SW480 (cell line): ENCODE results near the gene ZDHHC18.
"Not testable (repeated sequence)": the region's sequence is repeated elsewhere in the genome, so short reads cannot be mapped to it uniquely, and the experiment has no call there.

Source experiments
- DNase-seq: peaks from one replicate; pipeline ENCODE4 v3.0.0-alpha.2; 2016; ENCODE audit warnings: low spot score

Gene ZDHHC18

GRCh38 chr1:26833432-26834405, 7.2 kb downstream of the ZDHHC18 start:
- DNase-seq: no peak

DNA sequence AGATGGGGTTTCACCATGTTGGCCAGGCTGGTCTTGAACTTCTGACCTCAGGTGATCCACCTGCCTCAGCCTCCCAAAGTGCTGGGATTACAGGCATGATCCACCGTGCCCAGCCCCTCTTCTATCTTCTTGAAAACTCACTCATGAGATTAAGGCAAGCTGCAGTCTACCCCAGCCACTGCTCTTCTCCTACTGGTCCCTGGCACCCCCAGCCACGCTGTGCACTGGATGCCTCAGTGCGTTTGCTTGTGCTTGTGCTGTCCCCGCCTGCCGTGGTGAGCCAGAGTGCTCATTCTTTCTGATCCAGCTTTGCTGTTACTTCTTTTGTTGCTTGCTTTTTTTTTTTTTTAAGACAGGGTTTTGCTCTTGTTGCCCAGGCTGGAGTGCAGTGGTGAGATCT, 11.2 kb downstream of the ZDHHC18 start:
- DNase-seq: not testable (repeated sequence)

GRCh38 chr1:26838474-26839338, 12.2 kb downstream of the ZDHHC18 start:
- no peak for DNase-seq

GRCh38 chr1:26839339-26839722, 12.8 kb downstream of the ZDHHC18 start:
- DNase-seq: no peak

- no peak for DNase-seq
These were observed 13.3 kb downstream of the ZDHHC18 start for GRCh38 chr1:26839779-26840178.

DNA sequence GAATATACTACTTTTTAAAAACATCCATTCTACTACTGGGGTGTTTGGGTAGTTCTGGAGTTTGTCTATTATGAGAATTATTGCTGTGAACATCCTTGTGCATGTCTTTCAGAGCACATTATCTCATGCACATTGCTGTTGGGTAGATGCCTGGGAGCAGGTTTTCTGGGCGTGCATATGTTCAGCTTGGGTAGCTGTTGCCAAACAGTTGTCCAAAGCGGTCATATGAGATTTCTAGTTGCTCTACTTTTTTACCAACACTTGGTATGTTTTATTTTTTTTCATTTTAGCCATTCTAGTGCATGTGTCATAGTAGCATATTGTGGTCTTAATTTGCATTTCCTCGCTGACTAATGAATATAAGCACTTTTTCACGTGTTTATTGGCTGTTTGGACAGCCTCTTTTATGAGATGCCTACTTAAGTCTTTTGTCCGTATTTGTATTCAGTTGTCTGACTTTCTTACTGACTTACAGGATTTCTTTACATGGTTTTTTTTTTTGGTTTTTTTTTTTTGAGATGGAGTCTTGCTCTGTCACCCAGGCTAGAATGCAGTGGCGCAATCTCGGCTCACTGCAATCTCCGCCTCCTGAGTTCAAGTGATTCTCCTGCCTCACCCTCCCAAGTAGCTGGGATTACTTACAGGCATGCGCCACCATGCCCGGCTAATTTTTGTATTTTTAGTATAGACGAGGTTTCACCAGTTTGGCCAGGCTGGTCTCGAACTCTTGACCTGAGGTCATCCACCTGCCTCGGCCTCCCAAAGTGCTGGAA, 18.1 kb downstream of the ZDHHC18 start:
- DNase-seq: no peak

DNA sequence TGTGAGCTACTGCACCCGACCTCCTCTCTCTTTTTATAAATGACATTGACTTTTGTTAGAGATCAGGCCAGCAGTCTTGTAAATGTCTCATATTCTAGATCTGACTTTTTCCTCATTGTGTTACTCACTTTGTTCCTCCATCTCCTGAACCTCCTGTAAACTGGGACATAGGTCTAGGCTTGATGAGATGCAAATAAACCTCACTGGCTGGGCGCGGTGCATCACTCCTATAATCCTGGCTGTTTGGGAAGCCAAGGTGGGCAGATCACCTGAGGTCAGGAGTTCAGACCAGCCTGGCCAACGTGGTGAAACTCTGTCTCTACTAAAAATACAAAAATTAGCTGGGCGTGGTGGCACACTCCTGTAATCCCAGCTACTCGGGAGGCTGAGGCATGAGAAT, 21.3 kb downstream of the ZDHHC18 start:
- not testable (repeated sequence) for DNase-seq

DNA sequence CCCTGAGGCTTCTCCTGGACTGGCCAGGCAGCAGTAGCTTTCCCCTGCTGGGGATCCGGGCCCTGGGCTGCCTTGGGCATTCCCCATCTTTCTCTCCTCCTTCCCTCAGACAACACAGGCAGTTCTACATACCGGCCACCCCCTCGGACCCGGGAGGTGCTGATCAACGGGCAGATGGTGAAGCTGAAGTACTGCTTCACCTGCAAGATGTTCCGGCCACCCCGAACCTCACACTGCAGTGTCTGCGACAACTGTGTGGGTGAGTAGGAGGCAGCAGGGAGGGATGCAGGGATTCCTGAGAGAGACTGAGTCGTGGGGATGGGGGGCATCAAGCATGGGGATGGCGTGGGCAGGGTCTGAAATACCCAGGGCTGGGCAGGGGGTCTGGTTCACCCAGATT, 22.0 kb downstream of the ZDHHC18 start:
- no peak for DNase-seq

GRCh38 chr1:26848941-26849774, 22.7 kb downstream of the ZDHHC18 start:
- DNase-seq: peak; percentile 90

DNA sequence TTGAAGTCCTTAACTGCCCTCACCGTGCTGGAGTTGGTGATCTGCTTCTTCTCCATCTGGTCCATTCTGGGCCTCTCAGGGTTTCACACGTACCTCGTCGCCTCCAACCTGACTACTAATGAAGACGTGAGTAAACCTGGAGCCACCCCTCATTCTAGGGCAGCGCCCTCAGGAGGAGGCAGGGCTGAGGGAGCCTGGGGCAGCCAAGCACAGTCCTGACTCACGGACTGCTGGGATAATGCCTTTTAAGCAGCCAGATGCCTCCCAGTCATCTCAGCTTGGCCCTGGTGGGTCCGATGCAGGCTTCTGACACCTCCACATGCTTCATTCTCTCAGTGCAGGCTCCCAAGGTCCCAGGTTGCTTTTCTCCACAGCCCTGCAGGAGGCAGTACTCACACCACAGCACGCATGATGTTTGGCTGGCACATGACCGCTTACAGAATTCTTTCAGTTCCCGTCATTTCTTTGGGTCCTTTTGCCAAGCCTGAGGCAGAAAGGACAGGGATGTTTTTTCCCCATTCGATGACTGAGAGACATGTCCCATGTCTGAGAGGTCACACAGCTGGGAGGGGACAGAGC, 24.7 kb downstream of the ZDHHC18 start:
- DNase-seq: no peak

- peak; percentile 33 for DNase-seq
These were observed 26.2 kb downstream of the ZDHHC18 start for GRCh38 chr1:26852701-26853100.

DNA sequence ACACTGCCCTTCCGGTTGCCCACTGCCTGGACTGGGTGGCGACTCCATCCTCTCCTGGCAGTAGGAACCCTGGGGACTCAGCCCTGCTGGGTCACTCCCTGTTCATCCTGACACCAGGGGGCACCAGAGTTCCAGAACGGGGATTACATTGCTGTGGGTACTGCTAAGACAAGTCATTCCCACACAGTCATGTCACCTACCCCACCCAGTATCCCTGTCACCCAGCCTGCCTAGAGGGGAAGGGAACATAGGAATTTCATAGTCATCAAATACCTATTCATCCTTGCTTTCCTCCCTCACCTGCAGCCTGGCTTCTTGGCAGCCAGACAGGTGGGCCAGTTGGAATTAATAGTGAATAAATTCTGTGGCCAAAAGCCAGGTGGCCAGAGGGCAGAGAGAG, 26.7 kb downstream of the ZDHHC18 start:
- peak; percentile 94 for DNase-seq

DNA sequence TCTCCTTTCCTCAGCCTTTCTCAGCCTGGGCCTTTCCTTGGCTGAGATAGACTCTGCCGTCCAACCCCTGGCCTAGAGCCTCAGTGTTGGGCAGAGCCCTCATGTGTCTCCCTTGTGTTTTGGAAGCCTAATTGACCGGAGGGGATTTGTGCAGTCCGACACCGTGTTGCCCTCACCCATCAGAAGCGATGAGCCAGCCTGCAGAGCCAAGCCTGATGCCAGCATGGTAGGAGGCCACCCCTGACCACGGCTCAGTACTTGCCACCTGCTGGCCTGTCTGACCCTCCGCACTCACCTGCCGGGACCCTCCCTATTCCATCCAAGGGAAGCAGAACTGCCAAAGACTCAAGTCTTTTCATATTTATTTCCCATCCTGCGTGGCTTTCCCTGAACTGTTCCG, 27.1 kb downstream of the ZDHHC18 start:
- DNase-seq: no peak

DNA sequence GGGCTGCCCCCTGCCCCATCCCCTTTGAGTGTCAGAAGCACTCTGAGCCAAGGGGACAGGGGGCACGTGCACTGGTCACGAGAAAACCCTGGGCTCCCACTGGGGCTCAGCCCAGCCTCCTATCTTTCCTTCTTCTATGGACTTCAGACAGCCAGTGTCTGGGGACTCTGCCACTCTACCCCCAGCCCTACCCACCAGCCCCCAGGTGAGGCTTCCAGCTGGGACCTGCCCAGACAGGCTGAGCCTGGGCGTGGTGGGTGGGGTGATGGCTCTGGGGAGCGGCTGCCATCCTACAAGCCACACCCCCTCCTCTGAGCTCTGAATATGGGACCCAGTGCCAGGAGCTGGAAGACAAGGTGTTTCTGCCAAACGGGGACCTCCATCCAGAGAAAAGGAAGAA, 28.4 kb downstream of the ZDHHC18 start:
- peak; percentile 16 for DNase-seq

DNA sequence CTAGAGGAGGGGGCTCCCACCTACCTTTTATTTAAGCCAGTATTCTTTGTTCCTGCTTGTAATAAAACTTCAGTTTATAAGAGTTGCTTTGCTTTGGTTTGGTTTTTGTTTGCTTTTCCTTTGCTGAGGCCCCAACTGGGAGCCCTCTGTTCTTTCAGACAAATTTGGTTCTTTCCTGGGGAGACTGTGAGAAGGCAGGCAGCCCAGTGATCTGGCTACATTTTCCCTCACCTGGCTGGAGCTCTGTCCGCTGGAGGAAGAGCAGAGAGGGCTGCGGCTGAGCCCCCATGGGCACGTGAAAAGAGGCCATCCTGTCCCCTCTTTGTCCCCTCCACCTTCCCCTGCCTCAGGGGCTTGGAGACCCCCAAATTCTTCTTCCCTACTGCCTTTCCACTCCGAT, 29.1 kb downstream of the ZDHHC18 start:
- DNase-seq: no peak

GRCh38 chr1:26856181-26856580, 29.7 kb downstream of the ZDHHC18 start:
- DNase-seq: no peak

DNA sequence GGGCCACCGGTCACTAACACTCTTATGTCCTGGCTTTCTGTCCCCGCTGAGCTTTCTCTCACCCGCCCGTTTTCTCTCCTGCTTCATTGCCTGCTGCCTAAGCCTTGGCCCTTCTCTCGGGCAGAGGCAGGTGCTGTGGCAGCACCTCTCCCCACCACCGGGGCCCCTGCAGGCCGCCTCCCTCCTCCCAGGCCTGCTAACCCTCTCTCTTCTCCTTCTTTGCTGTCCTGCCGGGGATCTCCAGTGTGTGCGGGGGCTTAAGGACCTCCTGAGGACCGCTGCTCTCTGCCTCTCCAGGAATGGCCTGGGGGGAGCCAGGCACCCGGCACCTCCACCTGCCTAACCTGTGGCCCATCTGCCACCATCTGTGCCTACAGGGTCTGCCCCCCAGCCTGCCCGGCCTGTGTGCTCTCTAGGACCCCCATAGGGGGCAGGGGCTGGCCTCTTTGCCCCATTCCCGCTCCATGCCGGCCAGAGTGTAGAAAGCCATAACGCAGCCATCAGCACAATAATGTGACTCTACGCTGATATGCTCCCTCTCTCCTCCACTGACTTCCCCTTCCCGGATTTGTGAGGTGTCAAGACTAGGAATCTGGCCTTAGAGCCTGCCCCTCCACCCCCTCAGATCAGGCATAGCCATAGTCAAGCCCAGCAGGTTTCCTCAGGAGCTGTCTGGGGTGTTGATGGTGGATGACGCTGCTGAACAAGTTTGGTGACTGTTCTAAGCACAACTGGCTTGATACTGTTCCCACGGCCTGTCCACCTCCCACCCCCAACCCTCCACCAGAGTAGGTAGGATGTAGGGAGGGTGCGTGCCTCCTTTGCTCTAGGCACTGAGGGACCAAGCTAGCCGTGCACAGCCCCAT, 30.3 kb downstream of the ZDHHC18 start:
- DNase-seq: no peak

- no peak for DNase-seq
These were observed 31.1 kb downstream of the ZDHHC18 start for GRCh38 chr1:26857473-26858060.

GRCh38 chr1:26858160-26858559, 31.7 kb downstream of the ZDHHC18 start:
- no peak for DNase-seq
